GM19328 (cell line): ENCODE measurements around the gene KIF5A.
"Not testable (repeated sequence)": the region's sequence is repeated elsewhere in the genome, so short reads cannot be mapped to it uniquely, and the experiment has no call there.

Experiments
- ATAC-seq: cut with Tn5 transposase; IDR thresholded peaks from one replicate; pipeline ENCODE4 v1.9.1; 2021; ENCODE audit warnings: mild to moderate bottlenecking, moderate library complexity; ENCODE audit not compliant: unreplicated experiment

KIF5A gene

GRCh38 chr12:57581802-57582201 lies 32.0 kb downstream of the KIF5A start:
- ATAC-seq = no peak

- ATAC-seq = no peak
Measured at GRCh38 chr12:57582440-57582839, 32.6 kb downstream of the KIF5A start.

- peak; percentile 93 for ATAC-seq
Measured at GRCh38 chr12:57583008-57583831, 33.4 kb downstream of the KIF5A start.

- ATAC-seq = no peak
Measured at GRCh38 chr12:57584050-57584449, 34.2 kb downstream of the KIF5A start.

GRCh38 chr12:57584690-57585089 lies 34.8 kb downstream of the KIF5A start:
- no peak for ATAC-seq

- ATAC-seq = no peak
Measured at GRCh38 chr12:57585156-57585555, 35.3 kb downstream of the KIF5A start.

- no peak for ATAC-seq
Measured at GRCh38 chr12:57586128-57586527, 36.3 kb downstream of the KIF5A start.

- no peak for ATAC-seq
Measured at GRCh38 chr12:57586832-57587429, 37.1 kb downstream of the KIF5A start.

GRCh38 chr12:57588951-57589610 lies 39.2 kb downstream of the KIF5A start:
- ATAC-seq = not testable (repeated sequence)

- ATAC-seq = no peak
Measured at GRCh38 chr12:57590479-57590863, 40.6 kb downstream of the KIF5A start.

GRCh38 chr12:57590864-57591781 lies 41.3 kb downstream of the KIF5A start, which contains the start of gene PIP4K2C:
Gene PIP4K2C (plus strand): TSS chr12:57591192. CDS start chr12:57591290, 98 bp downstream.
- ATAC-seq = peak; percentile 91

GRCh38 chr12:57591782-57592325 lies 42.0 kb downstream of the KIF5A start:
- ATAC-seq = no peak

GRCh38 chr12:57592551-57593165 lies 42.8 kb downstream of the KIF5A start:
- no peak for ATAC-seq

GRCh38 chr12:57593187-57593586 lies 43.3 kb downstream of the KIF5A start:
- no peak for ATAC-seq

- no peak for ATAC-seq
Measured at GRCh38 chr12:57600395-57600794, 50.6 kb downstream of the KIF5A start.

- ATAC-seq = no peak
Measured at GRCh38 chr12:57602544-57602943, 52.7 kb downstream of the KIF5A start.

- no peak for ATAC-seq
Measured at GRCh38 chr12:57603324-57603723, 53.5 kb downstream of the KIF5A start.

- no peak for ATAC-seq
Measured at GRCh38 chr12:57603815-57604453, 54.1 kb downstream of the KIF5A start.

- ATAC-seq = no peak
Measured at GRCh38 chr12:57604454-57604991, 54.7 kb downstream of the KIF5A start, which contains the start of gene DTX3. Gene DTX3 (plus strand): TSS chr12:57604824. CDS start chr12:57606518, 1,694 bp downstream.
